Measurements from ENCODE around the gene CXCR5. TPM values are rescaled to one million over a fixed set of nuclear protein-coding genes. Genes with fewer than 3 reads are reported as not detected.

Gene CXCR5
- total RNA-seq, 1 donor from 2014 or later, result not detected

GRCh38 chr11:118924591-118925585 lies 41.2 kb downstream of the CXCR5 start:
- Histone ChIP-seq H3K4me3 (ENCODE audit: low read length in 3 of 3) (peak overlapping the region; percentile 89 to 98 (median 97)), H3K27ac (ENCODE audit: low read depth, low read length) (peak overlapping the region; percentile 99), H3K9ac (ENCODE audit: low read depth in 1 of 3, low read length in 3 of 3) (peak overlapping the region; percentile 97 to 98 (median 98)), H3K36me3 (ENCODE audit: control insufficient read depth in 3 of 3, insufficient read depth in 3 of 3, low read length in 3 of 3) (peaks cover 0 to 4% (median 2%) of the 10 kb centered on the region in 3 donors), H3K27me3 (ENCODE audit: control insufficient read depth in 3 of 3, insufficient read depth in 3 of 3, low read length in 3 of 3) (no peaks in the 10 kb centered on the region), H3K4me1 (ENCODE audit: control insufficient read depth in 3 of 3, insufficient read depth in 3 of 3, low read length in 3 of 3) (peaks cover 64 to 78% (median 66%) of the 10 kb centered on the region in 3 donors), H3K9me3 (ENCODE audit: control insufficient read depth in 3 of 3, low read length in 3 of 3) (no peaks in the 10 kb centered on the region)

DNA sequence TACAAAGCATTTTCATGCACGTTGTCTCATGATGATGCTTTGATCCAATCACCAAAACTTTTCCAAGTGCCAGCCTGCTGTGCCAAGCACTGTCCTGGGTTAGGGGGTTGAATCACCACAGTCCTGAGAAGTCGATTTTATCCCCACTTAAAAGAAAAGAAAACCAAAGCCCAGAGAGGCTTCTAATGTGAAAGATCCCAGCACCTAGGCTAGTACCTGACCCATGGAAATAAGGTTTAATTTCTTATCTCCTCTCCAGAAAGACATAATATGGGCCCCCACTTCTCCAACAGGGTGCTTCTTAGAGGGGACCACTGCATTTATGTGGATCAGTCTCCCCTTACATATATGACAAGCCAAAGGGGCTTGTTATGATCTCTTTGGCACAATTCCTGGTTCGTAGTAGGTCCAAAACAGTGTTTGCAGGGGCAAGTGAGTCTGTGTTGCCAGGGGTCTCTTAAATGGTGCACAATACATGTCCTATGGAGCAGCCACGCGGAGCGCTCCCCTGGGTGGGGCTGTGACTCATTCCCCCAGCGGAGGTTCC lies 43.9 kb downstream of the CXCR5 start:
- Histone ChIP-seq H3K9ac (ENCODE audit: low read depth in 1 of 3, low read length in 3 of 3) (peak overlapping the region; percentile 61 to 93 (median 84)), H3K36me3 (ENCODE audit: control insufficient read depth in 3 of 3, insufficient read depth in 3 of 3, low read length in 3 of 3) (peaks cover 0 to 4% (median 2%) of the 10 kb centered on the region in 3 donors), H3K27me3 (ENCODE audit: control insufficient read depth in 3 of 3, insufficient read depth in 3 of 3, low read length in 3 of 3) (no peaks in the 10 kb centered on the region), H3K9me3 (ENCODE audit: control insufficient read depth in 3 of 3, low read length in 3 of 3) (no peaks in the 10 kb centered on the region), H3K27ac (ENCODE audit: low read depth, low read length) (peak overlapping the region; percentile 100), H3K4me1 (ENCODE audit: control insufficient read depth in 3 of 3, insufficient read depth in 3 of 3, low read length in 3 of 3) (peaks cover 47 to 64% (median 48%) of the 10 kb centered on the region in 3 donors), H3K4me3 (ENCODE audit: low read length in 3 of 3) (peak overlapping the region; percentile 22 to 96 (median 68))

GRCh38 chr11:118928101-118928869 lies 44.6 kb downstream of the CXCR5 start:
- H3K9ac ChIP-seq (ENCODE audit: low read depth in 1 of 3, low read length in 3 of 3), result peak overlapping the region; percentile 83 to 93 (median 84)
- no peaks in the 10 kb centered on the region for H3K27me3 ChIP-seq (ENCODE audit: control insufficient read depth in 3 of 3, insufficient read depth in 3 of 3, low read length in 3 of 3)
- H3K4me3 ChIP-seq (ENCODE audit: low read length in 3 of 3), result peak overlapping the region; percentile 91 to 96 (median 95)
- peaks cover 0 to 4% (median 2%) of the 10 kb centered on the region in 3 donors for H3K36me3 ChIP-seq (ENCODE audit: control insufficient read depth in 3 of 3, insufficient read depth in 3 of 3, low read length in 3 of 3)
- peaks cover 46 to 63% (median 47%) of the 10 kb centered on the region in 3 donors for H3K4me1 ChIP-seq (ENCODE audit: control insufficient read depth in 3 of 3, insufficient read depth in 3 of 3, low read length in 3 of 3)
- H3K27ac ChIP-seq (ENCODE audit: low read depth, low read length), result peak overlapping the region; percentile 100
- no peaks in the 10 kb centered on the region for H3K9me3 ChIP-seq (ENCODE audit: control insufficient read depth in 3 of 3, low read length in 3 of 3)

- Histone ChIP-seq H3K36me3 (ENCODE audit: control insufficient read depth in 3 of 3, insufficient read depth in 3 of 3, low read length in 3 of 3) (peaks cover 0 to 3% (median 2%) of the 10 kb centered on the region in 3 donors), H3K4me1 (ENCODE audit: control insufficient read depth in 3 of 3, insufficient read depth in 3 of 3, low read length in 3 of 3) (peaks cover 45 to 63% (median 46%) of the 10 kb centered on the region in 3 donors), H3K4me3 (ENCODE audit: low read length in 3 of 3) (peak overlapping the region; percentile 91 to 96 (median 95)), H3K27ac (ENCODE audit: low read depth, low read length) (peak overlapping the region; percentile 100), H3K27me3 (ENCODE audit: control insufficient read depth in 3 of 3, insufficient read depth in 3 of 3, low read length in 3 of 3) (no peaks in the 10 kb centered on the region), H3K9ac (ENCODE audit: low read depth in 1 of 3, low read length in 3 of 3) (peak overlapping the region; percentile 83 to 93 (median 84)), H3K9me3 (ENCODE audit: control insufficient read depth in 3 of 3, low read length in 3 of 3) (no peaks in the 10 kb centered on the region)
These were observed 45.3 kb downstream of the CXCR5 start for GRCh38 chr11:118928870-118929500.

GRCh38 chr11:118929501-118930093 lies 45.9 kb downstream of the CXCR5 start:
- Histone ChIP-seq H3K9ac (ENCODE audit: low read depth in 1 of 3, low read length in 3 of 3) (peak overlapping the region; percentile 58 to 93 (median 70)), H3K4me1 (ENCODE audit: control insufficient read depth in 3 of 3, insufficient read depth in 3 of 3, low read length in 3 of 3) (peaks cover 40 to 62% (median 42%) of the 10 kb centered on the region in 3 donors)

GRCh38 chr11:118930094-118930712 lies 46.5 kb downstream of the CXCR5 start:
- H3K4me1 ChIP-seq (ENCODE audit: control insufficient read depth in 3 of 3, insufficient read depth in 3 of 3, low read length in 3 of 3), result peaks cover 40 to 59% (median 42%) of the 10 kb centered on the region in 3 donors
- peak overlapping the region; percentile 69 to 96 (median 95) for H3K4me3 ChIP-seq (ENCODE audit: low read length in 3 of 3)
- H3K9me3 ChIP-seq (ENCODE audit: control insufficient read depth in 3 of 3, low read length in 3 of 3), result no peaks in the 10 kb centered on the region
- H3K9ac ChIP-seq (ENCODE audit: low read depth in 1 of 3, low read length in 3 of 3), result peak overlapping the region; percentile 58 to 93 (median 70)
- peak overlapping the region; percentile 100 for H3K27ac ChIP-seq (ENCODE audit: low read depth, low read length)
- no peaks in the 10 kb centered on the region for H3K27me3 ChIP-seq (ENCODE audit: control insufficient read depth in 3 of 3, insufficient read depth in 3 of 3, low read length in 3 of 3)
- no peaks in the 10 kb centered on the region for H3K36me3 ChIP-seq (ENCODE audit: control insufficient read depth in 3 of 3, insufficient read depth in 3 of 3, low read length in 3 of 3)

More at GRCh38 chr11:118929501-118930093, 45.9 kb downstream of the CXCR5 start:
- no peaks in the 10 kb centered on the region for H3K27me3 ChIP-seq (ENCODE audit: control insufficient read depth in 3 of 3, insufficient read depth in 3 of 3, low read length in 3 of 3)
- H3K9me3 ChIP-seq (ENCODE audit: control insufficient read depth in 3 of 3, low read length in 3 of 3), result no peaks in the 10 kb centered on the region
- peak overlapping the region; percentile 100 for H3K27ac ChIP-seq (ENCODE audit: low read depth, low read length)
- peak overlapping the region; percentile 69 to 96 (median 95) for H3K4me3 ChIP-seq (ENCODE audit: low read length in 3 of 3)
- peaks cover 0 to 2% (median 0%) of the 10 kb centered on the region in 3 donors for H3K36me3 ChIP-seq (ENCODE audit: control insufficient read depth in 3 of 3, insufficient read depth in 3 of 3, low read length in 3 of 3)

DNA sequence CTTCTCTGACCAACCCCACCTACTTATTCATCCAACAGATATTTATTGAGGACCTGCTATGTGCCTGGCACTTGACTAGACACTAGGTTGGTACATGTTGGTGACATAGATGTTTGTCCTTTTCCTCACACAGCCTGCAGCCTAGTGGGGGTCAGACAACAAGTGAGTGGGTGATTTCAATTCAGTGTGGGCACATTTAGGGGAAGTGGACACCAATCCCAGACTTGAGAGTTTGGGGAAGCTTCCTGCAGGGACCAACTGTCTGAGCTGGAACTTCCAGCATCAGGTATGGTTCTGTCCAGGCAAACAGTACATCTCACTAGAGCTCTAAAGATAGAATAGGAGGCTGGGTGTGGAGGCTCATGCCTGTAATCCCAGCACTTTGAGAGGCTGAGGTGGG lies 47.9 kb downstream of the CXCR5 start:
- Histone ChIP-seq H3K27ac (ENCODE audit: low read depth, low read length) (no peak overlapping the region), H3K36me3 (ENCODE audit: control insufficient read depth in 3 of 3, insufficient read depth in 3 of 3, low read length in 3 of 3) (no peaks in the 10 kb centered on the region), H3K9ac (ENCODE audit: low read depth in 1 of 3, low read length in 3 of 3) (no peak overlapping the region), H3K27me3 (ENCODE audit: control insufficient read depth in 3 of 3, insufficient read depth in 3 of 3, low read length in 3 of 3) (no peaks in the 10 kb centered on the region), H3K4me1 (ENCODE audit: control insufficient read depth in 3 of 3, insufficient read depth in 3 of 3, low read length in 3 of 3) (peaks cover 34 to 52% (median 39%) of the 10 kb centered on the region in 3 donors), H3K4me3 (ENCODE audit: low read length in 3 of 3) (no peak overlapping the region), H3K9me3 (ENCODE audit: control insufficient read depth in 3 of 3, low read length in 3 of 3) (no peaks in the 10 kb centered on the region)

DNA sequence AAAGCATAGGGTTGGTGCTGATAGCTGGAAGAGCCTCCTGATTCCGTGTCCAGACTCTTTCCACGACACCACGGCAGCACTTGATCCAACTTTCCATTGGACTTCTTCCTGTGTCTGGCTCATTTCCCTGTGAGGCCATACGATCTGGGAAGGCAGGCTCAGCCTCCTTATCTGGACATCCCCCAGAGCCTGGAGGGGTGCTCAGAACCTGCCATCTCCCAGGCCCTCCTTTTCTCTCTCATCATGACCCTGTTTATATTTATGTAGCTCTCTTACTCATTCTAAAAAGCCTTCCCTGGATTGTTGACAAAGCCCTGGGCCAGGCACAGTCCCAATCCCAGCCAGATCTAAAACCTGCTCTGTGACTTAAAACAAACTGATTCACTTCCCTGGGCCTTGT lies 49.8 kb downstream of the CXCR5 start:
- Histone ChIP-seq H3K4me1 (ENCODE audit: control insufficient read depth in 3 of 3, insufficient read depth in 3 of 3, low read length in 3 of 3) (peaks cover 21 to 33% (median 26%) of the 10 kb centered on the region in 3 donors), H3K27ac (ENCODE audit: low read depth, low read length) (peak overlapping the region; percentile 76), H3K9me3 (ENCODE audit: control insufficient read depth in 3 of 3, low read length in 3 of 3) (no peaks in the 10 kb centered on the region), H3K4me3 (ENCODE audit: low read length in 3 of 3) (no peak overlapping the region), H3K27me3 (ENCODE audit: control insufficient read depth in 3 of 3, insufficient read depth in 3 of 3, low read length in 3 of 3) (no peaks in the 10 kb centered on the region), H3K9ac (ENCODE audit: low read depth in 1 of 3, low read length in 3 of 3) (no peak overlapping the region), H3K36me3 (ENCODE audit: control insufficient read depth in 3 of 3, insufficient read depth in 3 of 3, low read length in 3 of 3) (no peaks in the 10 kb centered on the region)

All from skeletal muscle tissue (tissue), 4 donors.